CD4-positive, alpha-beta T cell treated with Interleukin-4 for 1 hour (primary cell): Measurements from ENCODE around the gene AMZ1.
"Not testable (repeated sequence)": the region's sequence is repeated elsewhere in the genome, so short reads cannot be mapped to it uniquely, and the experiment has no call there.

ENCODE experiments used
- DNase-seq, 2 donors: peaks; one replicate each; pipeline ENCODE4 v3.0.0-alpha.2; 2020 to 2022

AMZ1 gene

DNA sequence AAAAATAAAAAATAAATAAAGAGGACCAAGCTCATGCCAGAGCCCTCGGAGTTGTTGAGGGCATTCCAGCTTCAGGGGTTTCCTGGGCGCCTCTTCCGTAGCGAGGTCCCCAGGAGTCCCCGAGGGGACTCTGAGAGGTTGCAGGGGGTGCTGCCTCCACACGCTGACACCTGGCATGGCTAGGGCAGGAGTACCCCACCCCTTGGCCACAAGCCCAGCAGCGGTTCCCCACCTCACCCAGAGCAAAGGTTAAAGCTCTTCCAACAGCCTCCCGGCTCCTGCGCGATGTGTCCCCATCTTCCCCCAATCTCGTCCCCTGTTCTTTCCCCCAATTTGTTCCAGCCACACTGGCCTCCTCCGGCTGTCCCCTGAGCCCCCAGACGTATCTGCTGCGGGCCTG, 4.5 kb downstream of the AMZ1 start:
- DNase-seq = no peak

DNA sequence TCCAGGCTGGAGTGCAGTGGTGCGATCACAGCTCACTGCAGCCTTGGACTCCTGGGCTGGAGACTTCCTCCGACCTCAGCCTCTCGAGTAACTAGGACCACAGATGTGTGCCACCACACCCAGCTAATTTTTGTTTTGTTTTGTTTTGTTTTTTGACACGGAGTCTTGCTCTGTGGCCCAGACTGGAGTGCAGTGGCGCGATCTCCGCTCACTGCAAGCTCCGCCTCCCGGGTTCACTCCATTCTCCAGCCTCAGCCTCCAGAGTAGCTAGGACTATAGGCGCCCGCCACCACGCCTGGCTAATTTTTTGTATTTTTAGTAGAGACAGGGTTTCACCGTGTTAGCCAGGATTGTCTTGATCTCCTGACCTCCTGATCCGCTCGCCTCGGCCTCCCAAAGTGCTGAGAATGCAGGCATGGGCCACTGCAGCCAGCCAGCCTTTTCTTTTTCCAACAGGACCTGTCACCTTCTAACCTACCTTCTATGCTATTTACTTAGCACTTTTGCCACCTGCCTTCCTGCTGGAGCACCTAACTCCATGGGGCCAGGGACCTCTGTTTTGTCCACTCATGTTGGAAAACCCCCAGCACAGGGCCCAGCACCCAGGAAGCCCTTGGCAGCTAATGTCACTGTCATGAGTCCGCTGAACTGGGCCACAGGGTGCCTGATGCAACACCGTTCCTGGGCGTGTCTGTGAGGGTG, 5.6 kb downstream of the AMZ1 start:
- peak in 1 of 2 donors; percentile 68 for DNase-seq

DNA sequence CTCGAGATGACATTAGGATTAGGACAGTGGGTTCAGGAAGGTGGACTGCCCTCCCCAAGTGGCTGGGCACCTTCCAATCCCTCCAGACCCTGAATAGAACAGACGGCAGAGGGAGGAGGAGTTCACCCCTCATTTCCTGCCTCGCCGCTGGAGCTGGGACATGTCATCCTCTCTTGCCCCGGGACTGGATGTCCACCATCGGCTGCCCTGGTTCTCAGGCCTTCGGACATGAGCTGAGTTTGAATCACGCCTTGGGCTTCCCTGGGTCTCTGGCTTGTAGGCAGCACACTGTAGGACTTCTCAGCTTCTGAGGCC, 6.1 kb downstream of the AMZ1 start:
- DNase-seq = not testable (repeated sequence)

DNA sequence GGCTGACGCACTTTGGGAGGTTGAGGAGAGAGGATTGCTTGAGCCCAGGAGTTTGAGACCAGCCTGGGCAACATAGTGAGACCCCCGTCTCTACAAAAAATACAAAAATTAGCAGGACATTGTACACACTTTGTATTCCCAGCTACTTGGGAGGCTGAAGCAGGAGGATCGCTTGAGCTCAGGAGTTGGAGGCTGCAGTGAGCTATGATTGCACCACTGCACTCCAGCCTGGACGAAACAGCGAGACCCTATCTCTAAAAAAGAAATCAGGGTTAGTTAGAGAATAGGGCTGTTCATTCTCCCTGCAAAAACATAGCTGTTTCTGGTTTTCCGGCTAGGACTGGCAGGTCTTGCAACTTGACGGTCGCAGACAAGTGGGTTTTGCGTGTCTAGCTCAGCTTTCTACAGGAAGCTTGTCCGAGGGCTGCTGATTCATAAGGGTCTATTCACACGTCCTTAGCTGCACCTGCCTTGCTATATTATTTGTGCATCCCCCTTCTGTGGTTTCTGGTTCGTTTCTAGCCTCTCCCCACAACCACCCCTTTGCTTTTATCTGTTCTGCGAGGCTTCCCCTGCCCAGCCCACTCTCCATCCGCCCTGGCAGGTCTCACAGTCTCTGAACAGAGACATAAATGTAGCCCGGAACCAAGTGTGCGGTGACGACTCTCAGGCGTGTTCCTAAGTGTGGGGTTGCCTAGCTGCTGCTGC, 10.7 kb downstream of the AMZ1 start:
- peak; percentile 60 to 64 for DNase-seq

DNA sequence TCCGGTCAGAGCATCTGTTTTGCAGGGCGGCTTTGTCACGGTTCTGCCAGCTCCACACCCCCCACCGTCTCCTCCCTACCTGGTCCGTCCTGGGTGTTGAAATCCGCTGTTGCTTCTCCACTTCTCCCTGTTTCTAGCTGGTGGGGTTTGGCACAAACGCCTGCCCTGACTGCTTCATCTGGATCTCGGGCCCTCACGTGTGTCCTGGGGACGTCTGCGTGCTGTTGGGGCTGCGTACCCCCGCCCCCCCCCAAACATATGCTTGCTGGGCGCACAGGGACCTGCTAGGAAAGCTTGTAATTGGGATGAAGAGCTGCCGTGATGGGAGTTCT, 11.3 kb downstream of the AMZ1 start:
- DNase-seq = no peak

DNA sequence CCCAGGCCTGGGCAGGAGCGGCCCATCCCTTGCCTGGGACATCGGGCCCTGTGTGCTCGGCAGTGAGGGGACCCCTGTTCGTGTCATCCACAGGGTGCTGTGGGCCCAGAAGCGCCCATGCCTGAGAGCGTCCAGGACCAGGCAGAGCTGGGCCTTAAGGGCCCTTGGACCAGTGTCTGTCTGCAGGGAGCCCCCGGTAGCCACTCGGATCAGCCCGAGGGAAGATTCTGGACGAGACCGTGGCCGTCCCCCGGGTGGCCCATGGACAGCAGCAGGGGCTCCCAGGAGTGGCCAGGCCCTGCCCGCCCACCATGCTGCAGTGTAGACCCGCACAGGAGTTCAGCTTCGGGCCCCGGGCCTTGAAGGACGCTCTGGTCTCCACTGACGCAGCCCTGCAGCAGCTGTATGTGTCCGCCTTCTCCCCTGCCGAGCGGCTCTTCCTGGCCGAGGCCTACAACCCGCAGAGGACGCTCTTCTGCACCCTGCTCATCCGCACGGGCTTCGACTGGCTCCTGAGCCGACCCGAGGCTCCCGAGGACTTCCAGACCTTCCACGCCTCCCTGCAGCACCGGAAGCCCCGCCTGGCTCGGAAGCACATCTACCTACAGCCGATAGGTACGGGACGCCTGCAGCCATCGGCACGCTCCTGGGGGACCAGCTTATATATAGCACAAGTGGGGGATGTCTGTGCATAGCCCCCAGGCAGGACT, 12.3 kb downstream of the AMZ1 start:
- no peak for DNase-seq

DNA sequence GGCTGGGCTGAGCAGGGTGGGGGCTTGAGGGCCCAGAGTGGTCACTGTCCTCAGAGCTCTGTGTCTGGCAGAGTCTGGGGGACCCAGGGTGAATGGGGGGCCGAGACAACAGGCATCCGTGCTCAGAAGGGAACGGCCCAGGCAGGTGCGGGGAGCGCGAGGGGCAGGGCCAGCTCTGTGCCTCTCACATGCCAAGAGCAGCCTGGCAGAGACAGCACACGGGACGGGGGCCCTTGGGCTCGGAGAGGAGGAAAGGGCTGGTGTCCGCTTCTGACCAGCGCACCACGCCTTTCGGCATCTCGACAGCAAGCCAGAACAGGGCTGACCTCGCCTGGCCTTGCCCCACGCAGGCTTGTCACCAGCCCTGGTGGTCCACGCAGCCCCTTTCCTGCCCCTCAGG, 13.4 kb downstream of the AMZ1 start:
- no peak for DNase-seq

DNA sequence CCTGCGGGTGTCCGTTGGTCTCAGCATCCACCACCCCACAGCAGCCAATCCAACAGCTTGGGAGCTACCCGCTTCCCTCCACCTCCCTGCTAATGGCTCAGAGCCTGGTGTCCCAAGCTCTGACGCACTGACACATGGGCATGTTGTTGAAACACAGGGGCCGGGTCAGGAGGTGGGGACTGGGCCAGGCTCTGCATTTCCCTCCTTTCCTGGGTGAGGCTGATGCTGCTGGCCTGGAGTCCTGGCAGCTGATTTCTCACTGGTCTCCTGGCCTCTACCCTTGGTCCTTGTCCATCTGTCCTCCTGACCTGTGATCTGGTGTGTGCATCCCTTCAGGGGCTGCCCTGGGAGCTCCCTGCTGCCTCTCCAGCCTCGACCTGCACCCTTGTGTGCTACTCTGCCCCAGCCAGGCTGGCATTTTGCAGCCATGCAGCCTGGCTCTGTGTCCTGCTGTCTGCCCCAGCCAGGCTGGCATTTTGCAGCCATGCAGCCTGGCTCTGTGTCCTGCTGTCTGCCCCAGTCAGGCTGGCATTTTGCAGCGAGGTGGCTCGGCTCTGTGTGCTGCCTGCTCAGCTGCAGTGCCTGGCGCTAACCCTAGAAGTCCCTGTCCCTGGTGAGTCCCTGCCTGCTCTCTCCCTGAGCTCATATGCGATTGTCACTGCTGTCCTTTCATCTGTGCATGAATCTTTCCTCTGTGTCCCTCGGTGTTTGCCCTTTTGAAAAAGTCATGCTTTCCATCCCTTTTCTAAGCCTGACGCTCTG, 14.0 kb downstream of the AMZ1 start:
- DNase-seq = no peak

DNA sequence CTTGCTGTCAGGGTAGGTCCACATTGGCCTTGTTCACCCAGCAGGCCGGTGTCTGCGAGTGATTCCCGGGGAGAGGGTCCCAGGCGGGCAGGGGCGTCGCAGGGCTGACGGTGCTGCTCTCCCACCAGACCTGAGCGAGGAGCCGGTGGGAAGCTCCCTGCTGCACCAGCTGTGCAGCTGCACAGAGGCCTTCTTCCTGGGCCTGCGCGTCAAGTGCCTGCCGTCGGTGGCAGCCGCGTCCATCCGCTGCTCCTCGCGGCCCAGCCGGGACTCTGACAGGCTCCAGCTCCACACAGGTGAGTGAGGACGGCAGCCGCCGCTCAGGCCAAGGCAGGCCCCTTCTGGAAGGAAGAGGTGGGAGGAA, 14.6 kb downstream of the AMZ1 start:
- no peak for DNase-seq

DNA sequence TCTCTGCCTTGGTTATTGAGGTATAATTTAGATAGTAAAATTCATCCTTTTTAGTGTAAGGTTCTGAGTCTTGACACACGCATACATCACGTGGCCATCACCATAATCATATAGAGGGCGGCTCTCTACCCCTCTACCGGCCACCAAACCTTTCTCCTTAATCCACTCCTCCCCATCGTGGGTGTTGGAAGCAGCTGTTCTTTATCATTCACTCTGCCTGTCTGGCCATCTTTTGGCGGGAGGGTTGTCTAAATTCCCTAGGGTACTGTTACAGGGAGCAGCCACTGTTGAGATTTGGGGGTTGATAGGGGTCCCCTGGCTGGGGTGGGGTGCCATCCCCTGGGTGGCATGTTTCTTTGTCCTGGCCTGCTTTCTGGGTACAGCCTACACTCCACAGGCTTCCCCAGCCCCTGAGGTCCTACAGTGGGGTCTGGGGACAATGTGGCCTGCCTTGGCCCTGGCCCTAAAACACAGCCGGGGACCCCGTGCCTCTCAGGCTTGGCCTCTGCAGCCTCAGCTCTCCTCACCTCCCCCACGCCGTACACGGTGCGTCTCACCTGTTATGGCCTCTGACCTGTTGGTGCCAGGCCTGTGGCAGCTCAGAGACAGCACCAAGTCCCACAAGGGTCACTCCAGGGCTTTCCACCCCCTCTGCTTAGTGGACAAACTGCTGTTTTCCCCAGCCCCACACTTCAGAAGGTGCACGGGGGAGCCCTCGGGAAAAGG, 17.5 kb downstream of the AMZ1 start:
- DNase-seq = no peak

DNA sequence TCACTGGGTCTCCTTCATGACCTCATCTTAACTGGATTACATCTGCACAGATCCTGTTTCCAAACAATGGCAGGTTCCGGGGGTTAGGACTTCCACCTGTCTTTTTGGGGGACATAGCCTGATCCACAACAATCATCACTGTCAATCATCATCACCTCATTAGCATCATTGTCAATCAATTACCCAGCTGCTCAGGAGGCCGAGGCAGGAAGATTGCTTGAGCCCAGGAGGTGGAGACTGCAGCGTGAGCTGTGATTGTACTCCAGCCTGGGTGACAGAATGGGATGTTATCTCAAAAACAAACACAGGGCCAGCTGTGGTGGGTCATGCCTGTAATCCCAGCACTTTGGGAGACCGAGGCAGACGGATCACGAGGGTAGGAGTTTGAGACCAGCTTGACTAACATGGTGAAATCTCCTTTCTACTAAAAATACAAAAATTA, 18.7 kb downstream of the AMZ1 start:
- DNase-seq = no peak

DNA sequence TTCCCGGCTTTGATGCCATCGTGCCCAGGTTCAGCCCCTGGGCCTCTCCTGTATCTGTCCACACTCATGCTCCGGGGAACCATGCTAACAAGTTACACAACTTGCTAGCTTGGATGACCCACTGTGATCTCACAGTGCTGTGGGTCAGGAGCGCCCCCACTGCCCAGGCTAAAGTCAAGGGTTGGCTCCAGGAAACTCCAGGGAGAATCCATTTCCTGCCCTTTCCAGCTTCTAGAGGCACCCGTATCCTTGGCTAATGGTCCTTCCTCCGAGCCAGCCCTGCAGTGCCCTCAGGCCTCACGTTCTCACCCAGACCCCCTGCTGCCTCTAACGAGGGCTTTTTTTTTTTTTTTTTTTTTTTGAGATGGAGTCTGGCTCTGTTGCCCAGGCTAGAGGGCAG, 19.5 kb downstream of the AMZ1 start:
- no peak for DNase-seq

DNA sequence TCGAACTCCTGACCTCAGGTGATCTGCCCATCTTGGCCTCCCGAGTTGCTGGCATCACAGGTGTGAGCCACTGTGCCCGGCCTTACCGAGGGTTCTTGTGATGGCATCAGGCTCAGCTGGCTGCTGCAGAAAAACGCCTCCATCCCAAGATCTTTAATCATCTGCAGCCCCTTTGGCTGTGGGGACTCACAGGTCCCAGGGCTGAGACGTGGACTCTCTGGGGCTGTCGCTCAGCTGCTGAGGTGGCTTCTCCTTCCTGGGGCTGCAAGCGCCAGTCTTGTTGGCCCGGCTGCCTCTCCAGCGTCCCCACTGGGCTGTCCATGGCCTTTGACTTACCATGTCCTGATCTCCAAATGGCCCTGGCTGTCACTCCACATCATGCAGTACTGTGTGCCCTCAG, 20.0 kb downstream of the AMZ1 start:
- DNase-seq = no peak

DNA sequence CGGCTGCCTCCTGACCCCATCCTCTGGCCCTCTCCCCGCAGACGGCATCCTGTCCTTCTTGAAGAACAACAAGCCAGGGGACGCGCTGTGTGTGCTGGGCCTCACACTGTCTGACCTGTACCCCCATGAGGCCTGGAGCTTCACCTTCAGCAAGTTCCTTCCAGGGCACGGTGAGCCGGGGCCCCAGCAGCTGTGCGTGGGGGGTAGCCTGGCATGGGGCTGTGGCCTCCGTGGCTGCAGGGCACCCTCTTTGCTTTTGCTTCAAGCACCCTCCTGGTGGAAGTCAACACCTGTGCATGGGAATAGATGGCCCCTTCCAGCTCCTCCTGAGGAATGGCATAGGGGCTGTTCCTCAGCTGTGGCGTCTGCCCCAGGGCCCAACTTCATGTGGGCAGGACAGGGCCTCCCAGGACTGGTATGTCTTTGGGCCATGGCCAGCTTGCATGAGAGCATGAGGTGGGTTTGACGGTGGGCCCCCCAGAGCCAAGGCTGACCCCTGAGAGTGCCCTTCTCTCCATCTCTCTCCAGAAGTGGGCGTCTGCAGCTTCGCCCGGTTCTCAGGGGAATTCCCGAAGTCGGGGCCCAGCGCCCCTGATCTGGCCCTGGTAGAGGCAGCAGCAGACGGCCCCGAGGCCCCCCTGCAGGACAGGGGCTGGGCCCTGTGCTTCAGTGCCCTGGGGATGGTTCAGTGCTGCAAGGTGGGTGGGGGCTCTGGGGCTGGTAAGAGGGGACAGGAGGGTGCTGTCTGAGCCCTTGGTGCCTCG, 20.7 kb downstream of the AMZ1 start:
- DNase-seq = no peak

DNA sequence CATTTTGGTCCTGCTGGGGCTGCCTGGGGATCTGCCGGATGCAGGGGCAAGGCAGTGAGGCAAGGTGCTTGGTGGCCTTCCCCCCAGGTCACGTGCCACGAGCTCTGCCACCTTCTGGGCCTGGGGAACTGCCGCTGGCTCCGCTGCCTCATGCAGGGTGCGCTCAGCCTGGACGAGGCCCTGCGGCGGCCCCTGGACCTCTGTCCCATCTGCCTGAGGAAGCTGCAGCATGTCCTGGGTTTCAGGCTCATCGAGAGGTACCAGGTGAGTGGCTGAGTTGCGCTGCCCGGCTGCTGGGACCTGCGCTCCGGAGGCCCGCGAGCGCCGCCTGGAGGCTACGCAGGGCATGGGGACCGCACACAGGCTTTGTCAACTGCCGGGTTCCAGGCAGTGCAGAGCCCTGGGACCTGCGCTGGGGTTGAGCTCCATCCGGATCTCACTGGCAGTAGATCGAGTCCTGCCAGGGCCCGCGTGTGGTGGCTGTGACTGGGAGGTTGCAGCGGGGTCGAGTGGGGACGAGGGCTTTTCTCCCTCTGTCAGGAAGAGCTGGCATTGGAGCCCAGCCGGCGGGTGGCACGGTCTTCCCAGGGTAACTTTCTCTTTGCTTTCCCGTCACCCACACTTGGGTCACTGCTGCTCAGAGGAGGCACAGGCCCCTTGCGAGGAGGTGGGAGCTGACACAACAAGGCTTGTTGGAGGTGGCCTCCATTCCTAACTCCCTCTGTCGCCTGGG, 21.7 kb downstream of the AMZ1 start:
- DNase-seq = peak; percentile 80

DNA sequence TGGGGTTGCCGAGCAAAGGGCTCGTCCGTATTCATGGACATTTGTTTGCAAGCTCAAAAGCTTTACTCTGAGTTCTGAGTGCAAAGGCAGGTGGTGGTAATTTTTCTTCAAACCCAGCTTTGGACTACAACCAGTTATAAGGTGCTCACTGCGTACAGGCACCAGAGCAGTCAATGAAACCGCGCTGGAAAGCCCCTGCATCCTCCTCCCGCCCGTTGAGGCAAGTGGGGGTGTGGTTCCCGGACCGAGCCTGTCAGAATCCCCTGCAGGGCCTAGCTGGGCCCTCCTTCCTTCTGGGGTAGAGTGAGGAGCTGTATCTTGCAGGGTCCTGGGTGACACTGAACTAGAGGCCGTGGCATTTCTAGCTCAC, 22.3 kb downstream of the AMZ1 start:
- peak; percentile 66 to 68 for DNase-seq

DNA sequence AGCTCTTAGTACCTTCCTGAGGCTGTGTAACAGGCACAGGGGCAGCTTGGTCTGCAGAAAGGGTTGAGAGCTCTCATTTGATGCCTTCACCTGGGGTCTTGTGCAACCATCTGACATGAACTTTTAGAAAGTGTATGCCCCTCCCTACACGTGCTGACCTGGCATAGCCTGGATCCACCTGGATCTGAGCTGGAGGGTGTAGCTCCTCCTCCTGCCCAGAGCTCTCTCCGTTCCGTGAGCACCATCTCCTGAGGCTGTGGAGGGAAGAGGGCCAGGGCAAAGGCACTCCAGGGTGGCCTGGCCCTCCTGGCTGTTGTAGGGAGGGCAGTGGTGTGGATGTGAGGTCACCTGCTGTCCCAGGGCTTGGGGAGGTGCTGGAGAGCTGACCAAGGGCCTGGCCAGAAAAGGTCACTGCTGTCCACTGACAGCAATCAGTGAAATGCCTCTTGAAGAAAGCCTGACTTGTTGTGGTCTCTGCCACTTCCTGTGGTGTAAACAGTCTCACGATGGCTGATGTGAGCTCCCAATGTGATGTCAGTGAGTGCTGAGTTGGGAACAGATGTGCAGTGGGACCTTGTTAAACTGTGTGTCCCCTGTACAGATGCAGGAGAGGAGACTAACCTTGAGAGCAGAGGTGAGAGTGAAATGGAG, 23.0 kb downstream of the AMZ1 start:
- DNase-seq = peak; percentile 46 to 60

DNA sequence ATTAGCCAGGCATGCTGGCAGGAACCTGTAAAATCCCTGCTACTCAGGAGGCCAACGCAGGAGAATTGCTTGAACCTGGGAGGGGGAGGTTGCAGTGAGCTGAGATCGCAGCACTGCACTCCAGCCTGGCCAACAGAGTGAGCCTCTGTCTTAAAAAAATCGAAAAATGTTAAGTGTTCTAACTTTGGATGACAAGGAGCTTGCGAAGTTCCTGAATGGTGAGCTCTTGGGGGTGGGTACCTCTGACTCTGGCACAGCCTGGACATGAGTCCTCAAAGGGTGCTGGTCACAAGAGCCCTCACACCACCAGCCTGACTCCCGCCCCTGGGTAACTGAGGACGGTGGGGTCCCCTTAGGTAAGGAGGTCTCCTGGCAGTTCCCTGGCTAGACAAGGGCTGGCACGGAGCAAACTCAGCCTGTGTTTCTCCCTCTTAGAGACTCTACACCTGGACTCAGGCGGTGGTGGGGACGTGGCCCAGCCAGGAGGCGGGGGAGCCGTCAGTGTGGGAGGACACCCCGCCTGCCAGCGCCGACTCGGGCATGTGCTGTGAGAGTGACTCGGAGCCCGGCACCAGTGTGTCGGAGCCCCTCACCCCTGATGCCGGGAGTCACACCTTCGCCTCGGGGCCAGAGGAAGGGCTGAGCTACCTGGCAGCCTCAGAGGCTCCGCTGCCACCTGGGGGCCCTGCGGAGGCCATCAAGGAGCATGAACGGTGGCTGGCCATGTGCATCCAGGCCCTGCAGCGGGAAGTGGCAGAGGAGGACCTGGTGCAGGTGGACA, 24.1 kb downstream of the AMZ1 start:
- DNase-seq = no peak

DNA sequence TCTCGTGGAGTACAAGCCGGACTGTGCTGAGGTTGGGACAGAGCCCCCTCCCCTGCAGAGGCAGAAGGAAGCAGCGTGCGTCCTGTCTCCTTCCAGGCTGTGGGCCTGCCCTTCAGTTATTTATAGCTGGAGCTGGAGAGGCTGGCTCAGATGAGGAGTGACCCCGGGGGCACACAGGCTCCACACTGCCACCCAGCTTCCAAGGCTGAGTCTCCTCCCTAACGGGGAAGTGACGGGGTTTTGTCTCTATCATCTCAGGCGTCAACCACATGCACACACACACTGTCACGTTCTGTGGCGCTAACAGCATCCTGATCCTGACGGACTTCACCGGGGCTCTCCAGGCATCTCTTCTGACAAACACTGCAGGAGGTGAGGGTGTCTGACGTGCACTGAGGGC, 25.4 kb downstream of the AMZ1 start:
- no peak for DNase-seq

DNA sequence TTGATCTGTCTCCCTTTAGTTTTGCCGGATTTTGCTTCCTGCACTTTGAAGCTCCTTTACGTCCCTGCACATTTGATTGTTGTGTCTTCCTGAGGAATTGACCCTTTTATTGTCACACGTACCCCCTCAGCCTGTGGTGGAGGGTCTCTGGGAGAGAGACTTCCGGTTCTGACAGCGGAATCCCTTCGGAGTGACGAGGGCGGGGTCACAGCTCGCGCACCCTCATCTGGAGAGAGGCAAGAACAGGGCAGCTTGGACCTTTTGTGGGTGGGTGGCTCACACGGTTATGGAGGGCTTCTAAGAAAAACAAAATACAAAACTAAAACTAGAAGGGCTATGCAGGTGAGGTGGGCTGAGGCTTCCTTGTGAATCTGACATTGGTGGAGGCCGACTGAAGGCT, 26.0 kb downstream of the AMZ1 start:
- no peak for DNase-seq
